Adrenal gland (tissue), 12 donors: ENCODE data around the gene ABHD4. TPM values are rescaled to one million over a fixed set of nuclear protein-coding genes. Genes with fewer than 3 reads are reported as not detected.
"Not testable (repeated sequence)": the region's sequence is repeated elsewhere in the genome, so short reads cannot be mapped to it uniquely, and the experiment has no call there.

Source experiments
- DNase-seq, 7 donors: peaks; one replicate each; pipeline ENCODE4 v3.0.0-alpha.2; 2019 to 2020
- H3K27ac ChIP-seq, 5 donors: fragments of 200-600 bp; sonication (generic) in 4 of 5; 1 replicate in 3 of 5; 2 replicates in 2 of 5; pipeline versions ENCODE4 v1.5.1 to v1.8.0; 2016 to 2020; ENCODE audit warnings: mild to moderate bottlenecking in 1 of 5
- H3K27me3 ChIP-seq: fragments of 200-600 bp; 2 replicates; pipeline ENCODE4 v1.8.0; 2021
- H3K36me3 ChIP-seq, 2 donors: fragments of 200-600 bp; replicated peaks in 1 of 2; 1 replicate in 1 of 2; 2 replicates in 1 of 2; pipeline versions ENCODE4 v1.5.1 to v1.8.0; 2018 to 2022
- H3K4me1 ChIP-seq, 2 donors: fragments of 200-600 bp; replicated peaks in 1 of 2; 1 replicate in 1 of 2; 2 replicates in 1 of 2; pipeline versions ENCODE4 v1.5.1 to v1.8.0; 2018 to 2021
- H3K4me3 ChIP-seq, 4 donors: fragments of 200-600 bp; sonication (generic) in 3 of 4; one replicate each; pipeline ENCODE4 v1.5.1; 2016 to 2018
- H3K9me3 ChIP-seq, 3 donors: fragments of 200-600 bp; sonication (generic) in 1 of 3; replicated peaks in 1 of 3; 1 replicate in 2 of 3; 2 replicates in 1 of 3; pipeline versions ENCODE4 v1.5.1 to v1.8.0; 2016 to 2021
- CTCF ChIP-seq, 6 experiments: fragments of 450-650 bp in 4 of 6; fragments of 200-600 bp in 2 of 6; sonication (generic) in 1 of 6; IDR thresholded peaks; 1 replicate in 5 of 6; 2 replicates in 1 of 6; pipeline versions ENCODE4 v1.5.1 to v1.8.0; 2016 to 2021; ENCODE audit warnings: antibody characterized with exemption in 6 of 6, mild to moderate bottlenecking in 2 of 6, moderate library complexity in 1 of 6
- POLR2A ChIP-seq, 2 donors: fragments of 450-650 bp; IDR thresholded peaks; one replicate each; pipeline ENCODE4 v1.6.1; 2017; ENCODE audit warnings: antibody characterized with exemption in 2 of 2, mild to moderate bottlenecking in 2 of 2, moderate library complexity in 1 of 2
- WGBS, 4 donors: extraction: QIAGEN DNeasy Blood & Tissue Kit in 2 of 4; methylation state at CpG; one replicate each; pipeline versions ENCODE4 v1.1.5 to v1.1.7; 2013 to 2017; 5-methylcytosine and 5-hydroxymethylcytosine counted together
- intact Hi-C, 2 donors: fragments of 100-400 bp; cut with DNase I; formaldehyde crosslinking; loops; one replicate each; pipeline versions ENCODE4 v1.14.1 to v1.15.0; 2022 to 2023
- polyA plus RNA-seq, 3 donors: library from polyadenylated mRNA; stranded (reverse); fragments of 200-250 nt in 2 of 3; fragments of 350-450 nt in 1 of 3; fragmentation: Illumina TruSeq in 1 of 3; extraction: RNeasy Lipid Tissue Mini Kit (QIAGEN cat#74804) in 1 of 3; gene quantifications; one replicate each; pipeline ENCODE4 v1.2.3, GENCODE V29; 2013 to 2014
- total RNA-seq, 9 donors: library from RNA; depleted of rRNA in 4 of 9; stranded (reverse); fragments of >200 nt in 4 of 9; fragments of 120-200 nt in 1 of 9; fragmentation: NEBNext Ultra II Directional in 1 of 9; extraction: Animal tissue kit (Norgen Biotek cat#: 25700) in 1 of 9; gene quantifications; one replicate each; pipeline versions ENCODE4 v1.1.0 to v1.2.4, GENCODE V29; 2013 to 2023
- donor health status: healthy with polysubstance abuse.
- donor health status: Bipolar disorder and iron deficiency.
- donor health status: DM: yes; HTN: yes; CAD: no.
- donor health status: DM: no; HTN: no; CAD: no.
- donor health status: DM: no; HTN: no; CAD: no.
- donor health status: DM: yes; HTN: yes; CAD: no.

The ABHD4 gene
- total and polyA plus RNA-seq, 12 donors = 21.4 to 93.4 (median 43.5) TPM

GRCh38 chr14:22630486-22630885, 32.4 kb downstream of the ABHD4 start:
- no peaks in the 10 kb centered on the region for H3K9me3 ChIP-seq
- no peaks in the 10 kb centered on the region for H3K4me1 ChIP-seq
- 68 to 82% (median 75%) methylated on average over 2 of the region's 2 CpGs for WGBS, 4 donors
- DNase-seq = no peak
- H3K27ac ChIP-seq = no peak overlapping the region
- intact Hi-C loops = no loop called here
- H3K4me3 ChIP-seq = no peak overlapping the region
- H3K36me3 ChIP-seq = no peaks in the 10 kb centered on the region
- no peak for TF ChIP-seq POLR2A (IDR thresholded peaks at IDR 0.05)
- TF ChIP-seq CTCF (IDR thresholded peaks at IDR 0.05) = no peak
- H3K27me3 ChIP-seq = no peaks in the 10 kb centered on the region

GRCh38 chr14:22634233-22634900, 36.3 kb downstream of the ABHD4 start:
- Histone ChIP-seq H3K4me1 (no peaks in the 10 kb centered on the region), H3K4me3 (no peak overlapping the region), H3K9me3 (no peaks in the 10 kb centered on the region), H3K27me3 (no peaks in the 10 kb centered on the region), H3K36me3 (no peaks in the 10 kb centered on the region), H3K27ac (no peak overlapping the region)
- 82 to 86% (median 85%) methylated on average over 8 of the region's 8 CpGs for WGBS, 4 donors
- intact Hi-C loops = no loop called here
- TF ChIP-seq POLR2A (IDR thresholded peaks at IDR 0.05) (no peak), CTCF (IDR thresholded peaks at IDR 0.05) (no peak)
- no peak for DNase-seq

GRCh38 chr14:22635980-22636379, 37.9 kb downstream of the ABHD4 start:
- WGBS, 4 donors = 55 to 74% (median 71%) methylated on average over 1 of the region's 1 CpG
- DNase-seq, H3K36me3 ChIP-seq, H3K4me3 ChIP-seq, H3K4me1 ChIP-seq, H3K27ac ChIP-seq, H3K9me3 ChIP-seq, H3K27me3 ChIP-seq, intact Hi-C loops: not testable (repeated sequence)

GRCh38 chr14:22640192-22640591, 42.1 kb downstream of the ABHD4 start:
- Histone ChIP-seq H3K4me3 (no peak overlapping the region), H3K27me3 (no peaks in the 10 kb centered on the region), H3K9me3 (no peaks in the 10 kb centered on the region), H3K36me3 (no peaks in the 10 kb centered on the region), H3K27ac (no peak overlapping the region), H3K4me1 (no peaks in the 10 kb centered on the region)
- intact Hi-C loops = no loop called here
- TF ChIP-seq POLR2A (IDR thresholded peaks at IDR 0.05) (no peak), CTCF (IDR thresholded peaks at IDR 0.05) (no peak)
- DNase-seq = no peak

- H3K4me1 ChIP-seq = no peaks in the 10 kb centered on the region
- no peak overlapping the region for H3K27ac ChIP-seq
- intact Hi-C loops = no loop called here
- TF ChIP-seq POLR2A (IDR thresholded peaks at IDR 0.05) = no peak
- TF ChIP-seq CTCF (IDR thresholded peaks at IDR 0.05) = no peak
- H3K36me3 ChIP-seq = no peaks in the 10 kb centered on the region
- WGBS, 4 donors = 20 to 54% (median 38%) methylated on average over 3 of the region's 3 CpGs
- H3K9me3 ChIP-seq = no peaks in the 10 kb centered on the region
- no peaks in the 10 kb centered on the region for H3K27me3 ChIP-seq
- H3K4me3 ChIP-seq = no peak overlapping the region
- DNase-seq = no peak
Observed at GRCh38 chr14:22641846-22642245, 43.7 kb downstream of the ABHD4 start.
